H1 (cell line): Measurements from ENCODE around the gene RCHY1. TPM values are rescaled to one million over a fixed set of nuclear protein-coding genes. Genes with fewer than 3 reads are reported as not detected.

Experiments used
- CTCF ChIA-PET: fragments of 300-600 bp; sonication (Branson Sonifier 250); formaldehyde crosslinking; loops from one replicate; lab custom pipeline; 2021; ENCODE audit not compliant: partially characterized antibody; lab: Charles Lee
- POLR2A ChIA-PET: fragments of 300-600 bp; sonication (Branson Sonifier 250); formaldehyde crosslinking; loops from one replicate; lab custom pipeline; 2021; ENCODE audit warnings: inconsistent platforms; ENCODE audit not compliant: partially characterized antibody; lab: Charles Lee
- DNase-seq, 2 experiments: peaks; one replicate each; pipeline versions ENCODE4 v3.0.0 to v3.0.0-alpha.2; 2010 to 2022; ENCODE audit warnings: low spot score in 2 of 2, low read depth in 1 of 2, mixed read lengths in 1 of 2
- FAIRE-seq: peaks from 2 replicates; lab custom pipeline; 2011; peaks lifted over from hg19 to GRCh38; lab: Jason Lieb, UNC
- H2AFZ ChIP-seq: 2 replicates; pipeline ENCODE4 v1.8.1; 2012; ENCODE audit warnings: low read length, inconsistent platforms
- H2AK5ac ChIP-seq: 2 replicates; pipeline ENCODE4 v1.6.1; 2013; ENCODE audit warnings: low read depth, low read length
- H2BK120ac ChIP-seq: replicated peaks from 2 replicates; pipeline ENCODE3; 2013; ENCODE audit warnings: low read depth, low read length, inconsistent platforms
- H2BK12ac ChIP-seq: 2 replicates; pipeline ENCODE4 v1.6.1; 2013; ENCODE audit warnings: low read depth, low read length
- H2BK15ac ChIP-seq: 2 replicates; pipeline ENCODE4 v1.6.1; 2013; ENCODE audit warnings: low read length
- H2BK20ac ChIP-seq: 2 replicates; pipeline ENCODE4 v1.6.1; 2013; ENCODE audit warnings: low read length
- H2BK5ac ChIP-seq: 2 replicates; pipeline ENCODE4 v1.6.1; 2013; ENCODE audit warnings: low read depth, low read length
- H3K14ac ChIP-seq: 2 replicates; pipeline ENCODE4 v1.6.1; 2013; ENCODE audit warnings: inconsistent platforms; ENCODE audit not compliant: insufficient read length
- H3K18ac ChIP-seq: 2 replicates; pipeline ENCODE4 v1.6.1; 2013; ENCODE audit warnings: low read length; ENCODE audit errors: extremely low read depth
- H3K23ac ChIP-seq: 2 replicates; pipeline ENCODE4 v1.6.1; 2013; ENCODE audit warnings: inconsistent platforms; ENCODE audit not compliant: insufficient read length
- H3K23me2 ChIP-seq: 2 replicates; pipeline ENCODE4 v1.6.1; 2013; ENCODE audit warnings: low read depth, low read length
- H3K27ac ChIP-seq: 2 replicates; pipeline ENCODE4 v1.6.1; 2011; ENCODE audit warnings: low read depth, low read length, inconsistent platforms
- H3K27me3 ChIP-seq, 4 experiments: replicated peaks in 1 of 4; 1 replicate in 1 of 4; 2 replicates in 3 of 4; pipeline versions ENCODE4 v1.6.1 to v1.8.1; 2011 to 2013; ENCODE audit warnings: low read length in 3 of 4, mild to moderate bottlenecking in 3 of 4, inconsistent platforms in 2 of 4, mixed read lengths in 2 of 4, moderate library complexity in 1 of 4; ENCODE audit not compliant: control insufficient read depth in 3 of 4, insufficient read depth in 3 of 4; ENCODE audit errors: extremely low read depth in 1 of 4
- H3K36me3 ChIP-seq, 4 experiments: 2 replicates each; pipeline versions ENCODE4 v1.6.1 to v1.8.1; 2011 to 2013; ENCODE audit warnings: mild to moderate bottlenecking in 4 of 4, low read length in 3 of 4, moderate library complexity in 2 of 4, control low read depth in 1 of 4, inconsistent platforms in 1 of 4; ENCODE audit not compliant: insufficient read depth in 4 of 4, control insufficient read depth in 2 of 4
- H3K4ac ChIP-seq: replicated peaks from 2 replicates; pipeline ENCODE3; 2013; ENCODE audit warnings: low read length, low read depth, mixed read lengths, inconsistent platforms; ENCODE audit not compliant: insufficient read length
- H3K4me1 ChIP-seq, 4 experiments: replicated peaks in 1 of 4; 1 replicate in 1 of 4; 2 replicates in 3 of 4; pipeline versions ENCODE4 v1.6.1 to v1.8.1; 2011 to 2013; ENCODE audit warnings: low read length in 3 of 4, inconsistent platforms in 2 of 4, mixed read lengths in 1 of 4; ENCODE audit not compliant: insufficient read depth in 4 of 4, control insufficient read depth in 3 of 4
- H3K4me2 ChIP-seq, 2 experiments: 2 replicates each; pipeline versions ENCODE4 v1.6.1 to v1.8.1; 2011 to 2013; ENCODE audit warnings: low read depth in 2 of 2, low read length in 2 of 2, control low read depth in 1 of 2, inconsistent platforms in 1 of 2, mild to moderate bottlenecking in 1 of 2; ENCODE audit not compliant: insufficient read depth in 1 of 2
- H3K4me3 ChIP-seq, 4 experiments: fragments of 200-600, 300-600 bp in 1 of 4; sonication (generic), shearing (Covaris generic), sonication (Bioruptor Twin) in 1 of 4; 2 replicates each; pipeline versions ENCODE4 v1.5.1 to v1.8.1; 2011 to 2016; ENCODE audit warnings: low read length in 4 of 4, low read depth in 3 of 4, control low read depth in 2 of 4, inconsistent platforms in 2 of 4, mild to moderate bottlenecking in 2 of 4, mixed read lengths in 1 of 4, moderate library complexity in 1 of 4; ENCODE audit not compliant: insufficient read depth in 2 of 4; ENCODE audit errors: extremely low read depth in 1 of 4
- H3K56ac ChIP-seq: replicated peaks from 2 replicates; pipeline ENCODE3; 2013; ENCODE audit warnings: low read depth, mild to moderate bottlenecking, mixed read lengths, low read length, inconsistent platforms; ENCODE audit not compliant: insufficient read length
- H3K79me1 ChIP-seq: 2 replicates; pipeline ENCODE4 v1.6.1; 2013; ENCODE audit warnings: low read depth, low read length, control low read depth
- H3K79me2 ChIP-seq, 2 experiments: 2 replicates each; pipeline versions ENCODE4 v1.6.1 to v1.8.1; 2012 to 2013; ENCODE audit warnings: low read length in 2 of 2, mild to moderate bottlenecking in 2 of 2, inconsistent platforms in 1 of 2; ENCODE audit not compliant: insufficient read depth in 2 of 2, control insufficient read depth in 1 of 2
- H3K9ac ChIP-seq, 4 experiments: replicated peaks in 1 of 4; 1 replicate in 1 of 4; 2 replicates in 3 of 4; pipeline versions ENCODE4 v1.6.1 to v1.8.1; 2011 to 2013; ENCODE audit warnings: low read depth in 3 of 4, low read length in 3 of 4, control low read depth in 2 of 4, mild to moderate bottlenecking in 2 of 4, moderate library complexity in 2 of 4, inconsistent platforms in 1 of 4; ENCODE audit errors: extremely low read depth in 1 of 4
- H3K9me3 ChIP-seq, 2 experiments: 2 replicates each; pipeline versions ENCODE4 v1.6.1 to v1.8.1; 2012 to 2013; ENCODE audit warnings: mild to moderate bottlenecking in 2 of 2, moderate library complexity in 2 of 2, control low read depth in 1 of 2, inconsistent platforms in 1 of 2, low read depth in 1 of 2, low read length in 1 of 2, mixed read lengths in 1 of 2; ENCODE audit not compliant: insufficient read depth in 2 of 2
- H4K20me1 ChIP-seq, 2 experiments: replicated peaks in 1 of 2; 2 replicates each; pipeline versions ENCODE3 to v1.8.1; 2011 to 2013; ENCODE audit warnings: inconsistent platforms in 2 of 2, low read length in 2 of 2, mild to moderate bottlenecking in 1 of 2; ENCODE audit not compliant: insufficient read depth in 2 of 2, control insufficient read depth in 1 of 2
- H4K5ac ChIP-seq: 2 replicates; pipeline ENCODE4 v1.6.1; 2013; ENCODE audit warnings: low read length, low read depth, mixed read lengths, inconsistent platforms; ENCODE audit not compliant: insufficient read length
- H4K8ac ChIP-seq: 2 replicates; pipeline ENCODE4 v1.8.0; 2013; ENCODE audit warnings: mild to moderate bottlenecking, moderate library complexity, low read length, inconsistent platforms; ENCODE audit not compliant: insufficient read depth; ENCODE audit errors: extremely low read depth
- H4K91ac ChIP-seq: replicated peaks from 2 replicates; pipeline ENCODE3; 2013; ENCODE audit warnings: low read length, mixed read lengths, inconsistent platforms; ENCODE audit not compliant: insufficient read length
- BACH1 ChIP-seq: IDR thresholded peaks from 2 replicates; pipeline ENCODE4 v1.6.1; 2012; ENCODE audit warnings: low read length, improper control_type of control experiment
- EGR1 ChIP-seq: IDR thresholded peaks from 2 replicates; pipeline ENCODE4 v1.6.1; 2011; ENCODE audit warnings: low read depth, low read length, borderline replicate concordance
- KDM5A ChIP-seq: fragments of 200-600 bp; IDR thresholded peaks from 2 replicates; pipeline ENCODE4 v1.7.1; 2012; ENCODE audit warnings: mild to moderate bottlenecking, low read length, inconsistent platforms, mixed read lengths
- RAD21 ChIP-seq, 2 experiments: IDR thresholded peaks in 1 of 2; conservative IDR thresholded peaks in 1 of 2; 2 replicates each; pipeline ENCODE4 v1.6.1; 2011; ENCODE audit warnings: low read depth in 2 of 2, low read length in 2 of 2, improper control_type of control experiment in 1 of 2, inconsistent platforms in 1 of 2, mild to moderate bottlenecking in 1 of 2, moderate library complexity in 1 of 2
- SP4 ChIP-seq: IDR thresholded peaks from 2 replicates; pipeline ENCODE4 v1.6.1; 2012; ENCODE audit warnings: low read length, inconsistent platforms
- SUZ12 ChIP-seq: fragments of 200-600 bp; sonication (generic); IDR thresholded peaks from 2 replicates; pipeline ENCODE4 v1.6.1; 2012; ENCODE audit warnings: mild to moderate bottlenecking, inconsistent platforms, low read length, moderate library complexity, mixed read lengths
- TAF1 ChIP-seq: IDR thresholded peaks from 2 replicates; pipeline ENCODE4 v1.6.1; 2011; ENCODE audit warnings: mild to moderate bottlenecking, low read depth, low read length
- WGBS, 2 experiments: shearing (Covaris generic) in 1 of 2; methylation state at CpG; one replicate each; pipeline versions ENCODE4 v1.1.6 to v1.1.7; 2013 to 2015; ENCODE audit warnings: low lambda C conversion rate in 2 of 2, mixed read lengths in 2 of 2, inconsistent platforms in 1 of 2, low coverage in 1 of 2, missing lambda C conversion rate in 1 of 2; ENCODE audit not compliant: insufficient replicate concordance in 2 of 2, insufficient coverage in 1 of 2, insufficient read length in 1 of 2; ENCODE audit errors: extremely low coverage in 1 of 2, missing lambda C conversion rate in 1 of 2; 5-methylcytosine and 5-hydroxymethylcytosine counted together
- polyA plus RNA-seq, 7 experiments: library from polyadenylated mRNA; depleted of rRNA in 3 of 7; stranded (reverse) in 5 of 7; unstranded in 2 of 7; fragments of >200 nt in 5 of 7; fragments of 200-250 nt in 2 of 7; gene quantifications; 1 replicate in 5 of 7; 2 replicates in 1 of 7; 4 replicates in 1 of 7; pipeline versions ENCODE4 v1.2.1 to v1.2.3, GENCODE V29; 2011 to 2013; ENCODE audit warnings: missing spikeins in 2 of 7, mixed read lengths in 2 of 7
- total RNA-seq: library from RNA; stranded (reverse); fragmentation: NEBNext Ultra II Directional; extraction: Animal tissue kit (Norgen Biotek cat#: 25700); gene quantifications from 2 replicates; pipeline ENCODE4 v1.2.1, GENCODE V29; 2021
- TF ChIP-seq, protein P1 (sequence below): IDR thresholded peaks from 2 replicates; pipeline ENCODE4 v1.6.1; 2011; ENCODE audit warnings: low read depth, mild to moderate bottlenecking, low read length; ENCODE audit not compliant: insufficient read depth
- TF ChIP-seq, protein P2 (sequence below), 3 experiments: IDR thresholded peaks; 1 replicate in 2 of 3; 2 replicates in 1 of 3; pipeline versions ENCODE4 v1.5.1 to v1.6.1; 2011; ENCODE audit warnings: low read length in 3 of 3, mild to moderate bottlenecking in 3 of 3, inconsistent platforms in 2 of 3, low read depth in 1 of 3, moderate library complexity in 1 of 3; ENCODE audit not compliant: insufficient read depth in 1 of 3; ENCODE audit errors: control extremely low read depth in 1 of 3
- TF ChIP-seq, protein P3 (sequence below): IDR thresholded peaks from 2 replicates; pipeline ENCODE4 v1.6.1; 2012; ENCODE audit warnings: inconsistent platforms

RCHY1 gene
- total and polyA plus RNA-seq, 2 of the 8 experiments (the other 6 are each of a cell fraction or from before 2014, with no cell fraction given) = 30.3 to 44.0 TPM

DNA sequence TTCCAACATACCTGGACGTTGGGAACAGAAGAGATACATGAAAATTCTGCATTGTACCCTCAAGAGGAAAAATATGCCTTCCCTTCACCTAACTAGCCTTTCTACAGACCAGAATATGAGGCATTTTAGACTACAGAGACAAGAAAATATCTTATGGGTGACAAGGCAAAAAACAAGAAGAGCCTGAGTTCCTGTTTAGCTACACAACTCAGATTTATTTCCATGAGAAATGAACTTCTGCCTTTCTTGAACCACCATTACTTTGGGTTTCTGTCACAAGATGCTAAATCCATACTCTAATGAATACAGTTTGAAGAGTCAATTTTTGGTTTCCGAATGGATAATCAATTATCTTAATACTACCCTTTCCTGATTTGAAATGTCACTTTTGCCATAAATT is 18.7 kb downstream of the RCHY1 start:
- Histone ChIP-seq H3K14ac (no peak overlapping the region), H3K56ac (no peak overlapping the region), H2AK5ac (no peak overlapping the region), H4K20me1 (peaks cover 0 to 4% of the 10 kb centered on the region in 2 experiments), H2BK120ac (no peak overlapping the region), H3K36me3 (peaks cover 0 to 31% (median 9%) of the 10 kb centered on the region in 4 experiments; a peak in 4 of 8 replicates), H3K23me2 (no peaks in the 10 kb centered on the region), H2AFZ (no peak overlapping the region), H2BK5ac (no peak overlapping the region), H2BK20ac (no peak overlapping the region), H3K18ac (no peak overlapping the region), H3K4me2 (no peak overlapping the region), H3K4me1 (no peaks in the 10 kb centered on the region), H3K79me2 (peaks cover 0 to 22% of the 10 kb centered on the region in 2 experiments; a peak in 2 of 4 replicates), H3K9me3 (0 out of 4 replicates have a peak, but pooled peaks cover 0 to 7% of the 10 kb centered on the region in 2 experiments), H3K4ac (no peak overlapping the region), H4K91ac (no peak overlapping the region), H2BK15ac (no peak overlapping the region), H4K8ac (no peak overlapping the region), H3K79me1 (no peaks in the 10 kb centered on the region), H3K4me3 (no peak overlapping the region), H3K23ac (no peak overlapping the region), H3K27ac (no peak overlapping the region), H2BK12ac (no peak overlapping the region), H4K5ac (no peak overlapping the region), H3K9ac (no peak overlapping the region), H3K27me3 (no peaks in the 10 kb centered on the region)
- WGBS, 2 experiments = 92% methylated on average over 2 of the region's 2 CpGs; no CpG with 5 or more reads in 1 of the 2 experiments
- ChIA-PET POLR2A (interaction anchor here (1.0 kb wide), 1 partner anchor 19 kb away, joined by 3 read pairs; the partner anchor contains the start of genes RCHY1 and THAP6), CTCF (no interaction called here)
- FAIRE-seq = no peak
- no peak for DNase-seq
- no peak for TF ChIP-seq EGR1
- TF ChIP-seq, protein P1, sequence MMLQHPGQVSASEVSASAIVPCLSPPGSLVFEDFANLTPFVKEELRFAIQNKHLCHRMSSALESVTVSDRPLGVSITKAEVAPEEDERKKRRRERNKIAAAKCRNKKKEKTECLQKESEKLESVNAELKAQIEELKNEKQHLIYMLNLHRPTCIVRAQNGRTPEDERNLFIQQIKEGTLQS = no peak
- TF ChIP-seq, protein P2, sequence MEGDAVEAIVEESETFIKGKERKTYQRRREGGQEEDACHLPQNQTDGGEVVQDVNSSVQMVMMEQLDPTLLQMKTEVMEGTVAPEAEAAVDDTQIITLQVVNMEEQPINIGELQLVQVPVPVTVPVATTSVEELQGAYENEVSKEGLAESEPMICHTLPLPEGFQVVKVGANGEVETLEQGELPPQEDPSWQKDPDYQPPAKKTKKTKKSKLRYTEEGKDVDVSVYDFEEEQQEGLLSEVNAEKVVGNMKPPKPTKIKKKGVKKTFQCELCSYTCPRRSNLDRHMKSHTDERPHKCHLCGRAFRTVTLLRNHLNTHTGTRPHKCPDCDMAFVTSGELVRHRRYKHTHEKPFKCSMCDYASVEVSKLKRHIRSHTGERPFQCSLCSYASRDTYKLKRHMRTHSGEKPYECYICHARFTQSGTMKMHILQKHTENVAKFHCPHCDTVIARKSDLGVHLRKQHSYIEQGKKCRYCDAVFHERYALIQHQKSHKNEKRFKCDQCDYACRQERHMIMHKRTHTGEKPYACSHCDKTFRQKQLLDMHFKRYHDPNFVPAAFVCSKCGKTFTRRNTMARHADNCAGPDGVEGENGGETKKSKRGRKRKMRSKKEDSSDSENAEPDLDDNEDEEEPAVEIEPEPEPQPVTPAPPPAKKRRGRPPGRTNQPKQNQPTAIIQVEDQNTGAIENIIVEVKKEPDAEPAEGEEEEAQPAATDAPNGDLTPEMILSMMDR (IDR thresholded peaks at IDR 0.05; ENCODE audit: control extremely low read depth in 1 of 3, insufficient read depth in 1 of 3, low read depth in 1 of 3, low read length in 3 of 3) = no peak
- TF ChIP-seq, protein P3, sequence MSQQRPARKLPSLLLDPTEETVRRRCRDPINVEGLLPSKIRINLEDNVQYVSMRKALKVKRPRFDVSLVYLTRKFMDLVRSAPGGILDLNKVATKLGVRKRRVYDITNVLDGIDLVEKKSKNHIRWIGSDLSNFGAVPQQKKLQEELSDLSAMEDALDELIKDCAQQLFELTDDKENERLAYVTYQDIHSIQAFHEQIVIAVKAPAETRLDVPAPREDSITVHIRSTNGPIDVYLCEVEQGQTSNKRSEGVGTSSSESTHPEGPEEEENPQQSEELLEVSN = no peak
- no peak for TF ChIP-seq BACH1
- no peak for TF ChIP-seq SP4
- no peak for TF ChIP-seq KDM5A
- no peak for TF ChIP-seq TAF1
- TF ChIP-seq SUZ12 = no peak
- no peak for TF ChIP-seq RAD21 (IDR thresholded peaks at IDR 0.05 in 1 of 2, conservative IDR thresholded peaks at IDR 0.05 in 1 of 2; ENCODE audit: low read depth in 2 of 2, low read length in 2 of 2)
